Muscle of leg (tissue), 11 donors: ENCODE measurements around the gene IMMP2L. TPM values are rescaled to one million over a fixed set of nuclear protein-coding genes. Genes with fewer than 3 reads are reported as not detected.
A peak's percentile ranks its signal among the peaks of the same experiment; 100 is the strongest.

ENCODE experiments used
- DNase-seq: peaks from one replicate; pipeline ENCODE4 v3.0.0; 2013
- H3K27ac ChIP-seq: one replicate; pipeline ENCODE4 v1.5.1; 2013; ENCODE audit warnings: mild to moderate bottlenecking, low read length, control low read depth
- H3K27me3 ChIP-seq: one replicate; pipeline ENCODE4 v1.6.1; 2013; ENCODE audit warnings: low read length; ENCODE audit not compliant: control insufficient read depth, insufficient read depth
- H3K36me3 ChIP-seq: one replicate; pipeline ENCODE4 v1.6.1; 2013; ENCODE audit warnings: low read length; ENCODE audit not compliant: control insufficient read depth, insufficient read depth
- H3K4me1 ChIP-seq: one replicate; pipeline ENCODE4 v1.6.1; 2013; ENCODE audit warnings: low read length; ENCODE audit not compliant: control insufficient read depth, insufficient read depth
- H3K4me3 ChIP-seq: one replicate; pipeline ENCODE4 v1.5.1; 2013; ENCODE audit warnings: low read length, control low read depth
- H3K9me3 ChIP-seq: replicated peaks from 2 replicates; pipeline ENCODE4 v1.6.1; 2013; ENCODE audit warnings: low read depth, low read length; ENCODE audit not compliant: control insufficient read depth
- WGBS: methylation state at CpG from one replicate; pipeline ENCODE4 v1.1.5; 2013; ENCODE audit warnings: missing lambda C conversion rate; ENCODE audit not compliant: insufficient coverage; 5-methylcytosine and 5-hydroxymethylcytosine counted together
- polyA plus RNA-seq, 8 donors: library from polyadenylated mRNA; unstranded; fragments of 120-200 nt; gene quantifications; one replicate each; pipeline versions ENCODE4 v1.2.1 to v1.2.3, GENCODE V29; 2013; ENCODE audit warnings: inconsistent platforms in 1 of 8, low replicate concordance in 1 of 8; ENCODE audit not compliant: insufficient read length in 8 of 8, insufficient read depth in 1 of 8
- total RNA-seq: library from RNA; stranded (reverse); fragments of 120-200 nt; gene quantifications from one replicate; pipeline ENCODE4 v1.2.4, GENCODE V29; 2013

Gene IMMP2L
- total and polyA plus RNA-seq, 9 donors, result 15.0 to 20.4 (median 17.1) TPM

GRCh38 chr7:110975486-110975885 lies 586.8 kb downstream of the IMMP2L start:
- no peaks in the 10 kb centered on the region for H3K4me1 ChIP-seq
- no peak for DNase-seq
- no peaks in the 10 kb centered on the region for H3K9me3 ChIP-seq

GRCh38 chr7:110974441-110974840 lies 587.9 kb downstream of the IMMP2L start:
- Histone ChIP-seq H3K36me3 (no peaks in the 10 kb centered on the region), H3K9me3 (no peaks in the 10 kb centered on the region), H3K4me3 (no peak overlapping the region), H3K27me3 (no peaks in the 10 kb centered on the region), H3K27ac (no peak overlapping the region), H3K4me1 (no peaks in the 10 kb centered on the region)
- WGBS, result 72% methylated on average over 2 of the region's 3 CpGs
- DNase-seq, result no peak

More at GRCh38 chr7:110975486-110975885, 586.8 kb downstream of the IMMP2L start:
- H3K4me3 ChIP-seq, result no peak overlapping the region
- no peak overlapping the region for H3K27ac ChIP-seq
- H3K36me3 ChIP-seq, result no peaks in the 10 kb centered on the region
- H3K27me3 ChIP-seq, result no peaks in the 10 kb centered on the region

GRCh38 chr7:110973196-110973990 lies 588.9 kb downstream of the IMMP2L start:
- Histone ChIP-seq H3K27ac (no peak overlapping the region), H3K36me3 (no peaks in the 10 kb centered on the region), H3K4me1 (no peaks in the 10 kb centered on the region), H3K9me3 (no peaks in the 10 kb centered on the region), H3K4me3 (no peak overlapping the region), H3K27me3 (no peaks in the 10 kb centered on the region)
- WGBS, result no CpG with 5 or more reads among the region's 6 CpGs
- no peak for DNase-seq

- H3K9me3 ChIP-seq, result no peaks in the 10 kb centered on the region
- DNase-seq, result no peak
- no peaks in the 10 kb centered on the region for H3K27me3 ChIP-seq
- H3K4me3 ChIP-seq, result no peak overlapping the region
- no peak overlapping the region for H3K27ac ChIP-seq
- H3K36me3 ChIP-seq, result no peaks in the 10 kb centered on the region
- WGBS, result 55% methylated on average over 4 of the region's 6 CpGs
- H3K4me1 ChIP-seq, result no peaks in the 10 kb centered on the region
Observed at GRCh38 chr7:110964775-110965174, 597.5 kb downstream of the IMMP2L start.

GRCh38 chr7:110962826-110963225 lies 599.5 kb downstream of the IMMP2L start:
- no peaks in the 10 kb centered on the region for H3K4me1 ChIP-seq
- WGBS, result 94% methylated on average over 2 of the region's 3 CpGs
- DNase-seq, result no peak
- no peak overlapping the region for H3K27ac ChIP-seq
- H3K4me3 ChIP-seq, result no peak overlapping the region
- H3K27me3 ChIP-seq, result no peaks in the 10 kb centered on the region
- no peaks in the 10 kb centered on the region for H3K36me3 ChIP-seq
- H3K9me3 ChIP-seq, result no peaks in the 10 kb centered on the region

- Histone ChIP-seq H3K9me3 (no peaks in the 10 kb centered on the region), H3K27ac (no peak overlapping the region), H3K27me3 (no peaks in the 10 kb centered on the region), H3K36me3 (no peaks in the 10 kb centered on the region), H3K4me3 (no peak overlapping the region), H3K4me1 (no peaks in the 10 kb centered on the region)
- no CpG with 5 or more reads among the region's 2 CpGs for WGBS
- peak; percentile 31 for DNase-seq
Observed at GRCh38 chr7:110962374-110962773, 599.9 kb downstream of the IMMP2L start.

GRCh38 chr7:110960811-110961210 lies 601.5 kb downstream of the IMMP2L start:
- Histone ChIP-seq H3K27me3 (no peaks in the 10 kb centered on the region), H3K4me3 (no peak overlapping the region), H3K27ac (no peak overlapping the region), H3K4me1 (no peaks in the 10 kb centered on the region), H3K36me3 (no peaks in the 10 kb centered on the region), H3K9me3 (no peaks in the 10 kb centered on the region)
- DNase-seq, result no peak

GRCh38 chr7:110948280-110948679 lies 614.0 kb downstream of the IMMP2L start:
- H3K36me3 ChIP-seq, result no peaks in the 10 kb centered on the region
- DNase-seq, result peak; percentile 27
- H3K27me3 ChIP-seq, result no peaks in the 10 kb centered on the region
- no peak overlapping the region for H3K27ac ChIP-seq
- peaks cover 2% of the 10 kb centered on the region for H3K4me1 ChIP-seq
- H3K9me3 ChIP-seq, result no peaks in the 10 kb centered on the region
- no peak overlapping the region for H3K4me3 ChIP-seq

- no peak for DNase-seq
- Histone ChIP-seq H3K9me3 (no peaks in the 10 kb centered on the region), H3K4me1 (peaks cover 2% of the 10 kb centered on the region), H3K4me3 (no peak overlapping the region), H3K36me3 (no peaks in the 10 kb centered on the region), H3K27me3 (no peaks in the 10 kb centered on the region), H3K27ac (no peak overlapping the region)
- WGBS, result 60% methylated on average over 1 of the region's 3 CpGs
Observed at GRCh38 chr7:110947408-110947807, 614.9 kb downstream of the IMMP2L start.

- no peaks in the 10 kb centered on the region for H3K36me3 ChIP-seq
- H3K27me3 ChIP-seq, result no peaks in the 10 kb centered on the region
- no peak overlapping the region for H3K4me3 ChIP-seq
- WGBS, result 70% methylated on average over 5 of the region's 9 CpGs
- no peaks in the 10 kb centered on the region for H3K9me3 ChIP-seq
- no peak overlapping the region for H3K27ac ChIP-seq
- no peak for DNase-seq
- H3K4me1 ChIP-seq, result peaks cover 2% of the 10 kb centered on the region
Observed at GRCh38 chr7:110944966-110945644, 617.2 kb downstream of the IMMP2L start.
